ENCODE data around the gene OIP5. TPM values are rescaled to one million over a fixed set of nuclear protein-coding genes. Genes with fewer than 3 reads are reported as not detected.

Gene OIP5
- total and polyA plus RNA-seq, 7 donors, result 0.31 to 5.4 (median 1.8) TPM

DNA sequence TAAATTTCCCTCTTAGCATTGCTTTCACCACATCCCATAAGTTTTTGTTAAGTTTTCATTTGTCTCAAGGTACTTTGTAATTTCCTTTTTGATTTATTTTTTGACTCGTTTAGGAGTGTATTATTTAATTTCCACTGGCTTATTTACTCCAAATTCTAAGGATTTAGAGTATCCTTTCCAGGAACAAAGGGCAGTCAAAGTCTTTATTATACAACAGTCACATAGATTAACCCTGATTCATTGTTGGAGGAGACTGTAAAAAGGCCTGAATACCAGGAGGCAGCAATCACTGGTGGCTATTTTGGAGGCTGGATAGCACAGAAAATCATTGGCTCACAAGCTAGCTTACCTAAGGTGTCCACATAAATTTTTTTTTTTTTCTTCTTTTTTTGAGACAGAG, 39.9 kb downstream of the OIP5 start:
- Histone ChIP-seq H3K4me3 (no peak overlapping the region), H3K4me1 (peaks cover 21% of the 10 kb centered on the region), H3K27ac (no peak overlapping the region), H3K27me3 (ENCODE audit: insufficient read depth in 3 of 3, low read length in 2 of 3) (no peaks in the 10 kb centered on the region), H3K36me3 (ENCODE audit: insufficient read depth in 1 of 2, low read depth in 1 of 2) (peaks cover 4 to 95% of the 10 kb centered on the region in 2 donors), H3K9me3 (no peaks in the 10 kb centered on the region)
- ATAC-seq (peak in 1 of 4 donors; percentile 43), DNase-seq (no peak)
- TF ChIP-seq, protein P1, sequence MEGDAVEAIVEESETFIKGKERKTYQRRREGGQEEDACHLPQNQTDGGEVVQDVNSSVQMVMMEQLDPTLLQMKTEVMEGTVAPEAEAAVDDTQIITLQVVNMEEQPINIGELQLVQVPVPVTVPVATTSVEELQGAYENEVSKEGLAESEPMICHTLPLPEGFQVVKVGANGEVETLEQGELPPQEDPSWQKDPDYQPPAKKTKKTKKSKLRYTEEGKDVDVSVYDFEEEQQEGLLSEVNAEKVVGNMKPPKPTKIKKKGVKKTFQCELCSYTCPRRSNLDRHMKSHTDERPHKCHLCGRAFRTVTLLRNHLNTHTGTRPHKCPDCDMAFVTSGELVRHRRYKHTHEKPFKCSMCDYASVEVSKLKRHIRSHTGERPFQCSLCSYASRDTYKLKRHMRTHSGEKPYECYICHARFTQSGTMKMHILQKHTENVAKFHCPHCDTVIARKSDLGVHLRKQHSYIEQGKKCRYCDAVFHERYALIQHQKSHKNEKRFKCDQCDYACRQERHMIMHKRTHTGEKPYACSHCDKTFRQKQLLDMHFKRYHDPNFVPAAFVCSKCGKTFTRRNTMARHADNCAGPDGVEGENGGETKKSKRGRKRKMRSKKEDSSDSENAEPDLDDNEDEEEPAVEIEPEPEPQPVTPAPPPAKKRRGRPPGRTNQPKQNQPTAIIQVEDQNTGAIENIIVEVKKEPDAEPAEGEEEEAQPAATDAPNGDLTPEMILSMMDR (IDR thresholded peaks at IDR 0.05), result no peak
- intact Hi-C loops (cut with DNase I), result loop anchor here in 1 of 2 donors (5.0 kb wide), 1 partner anchor 40 kb away; the partner anchor contains the start of genes NUSAP1 and OIP5
- 71 to 77% (median 75%) methylated on average over 1 of the region's 1 CpG for WGBS, 3 donors

DNA sequence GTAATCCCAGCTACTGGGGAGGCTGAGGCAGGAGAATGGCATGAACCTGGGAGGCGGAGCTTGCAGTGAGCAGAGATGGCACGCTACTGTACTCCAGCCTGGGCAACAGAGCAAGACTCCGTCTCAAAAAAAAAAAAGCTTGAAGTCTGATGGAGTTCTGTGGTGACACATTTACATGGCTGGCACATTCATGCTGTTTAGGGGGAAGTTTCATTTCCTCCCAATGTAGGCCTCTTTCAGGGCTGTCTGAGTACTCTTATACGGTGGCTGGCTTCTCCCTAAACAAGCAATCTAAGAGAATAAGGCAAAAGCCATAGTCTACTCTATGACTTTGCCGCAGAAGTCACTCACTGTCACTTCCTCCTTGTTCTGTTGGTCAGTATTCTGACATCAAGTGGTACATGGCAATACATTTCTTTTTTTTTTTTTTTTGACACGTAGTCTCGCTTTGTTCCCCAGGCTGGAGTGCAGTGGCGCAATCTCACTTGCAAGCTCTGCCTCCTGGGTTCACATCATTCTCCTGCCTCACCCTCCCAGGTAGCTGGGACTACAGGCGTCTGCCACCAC, 41.2 kb downstream of the OIP5 start:
- Histone ChIP-seq H3K4me1 (peaks cover 21% of the 10 kb centered on the region), H3K9me3 (no peaks in the 10 kb centered on the region), H3K27ac (peak overlapping the region; percentile 46), H3K4me3 (no peak overlapping the region), H3K27me3 (ENCODE audit: insufficient read depth in 3 of 3, low read length in 2 of 3) (no peaks in the 10 kb centered on the region), H3K36me3 (ENCODE audit: insufficient read depth in 1 of 2, low read depth in 1 of 2) (peaks cover 4 to 95% of the 10 kb centered on the region in 2 donors)
- intact Hi-C loops (cut with DNase I), result loop anchor here in 1 of 2 donors (5.0 kb wide), 1 partner anchor 41 kb away; the partner anchor contains the start of genes NUSAP1 and OIP5
- DNase-seq (no peak), ATAC-seq (peak in 1 of 4 donors; percentile 21)
- TF ChIP-seq, protein P1 (IDR thresholded peaks at IDR 0.05), result no peak
- WGBS, 3 donors, result 87 to 92% (median 91%) methylated on average over 9 of the region's 9 CpGs

DNA sequence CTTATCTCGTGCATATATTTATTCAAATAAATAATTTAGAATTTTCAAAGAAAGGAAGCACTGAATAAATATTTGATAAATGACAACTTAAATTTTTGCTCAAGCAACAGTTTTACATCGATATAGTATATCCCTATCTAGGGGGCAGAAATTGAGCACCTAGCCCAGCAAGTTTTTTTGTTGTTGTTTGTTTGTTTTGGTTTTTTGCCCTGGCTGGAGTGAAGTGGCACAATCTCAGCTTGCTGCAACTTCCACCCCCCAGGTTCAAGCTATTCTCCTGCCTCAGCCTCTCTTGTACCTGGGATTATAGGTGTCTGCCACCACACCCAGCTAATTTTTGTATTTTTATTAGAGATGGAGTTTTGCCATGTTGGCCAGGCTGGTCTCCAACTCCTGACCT, 42.4 kb downstream of the OIP5 start:
- Histone ChIP-seq H3K27me3 (ENCODE audit: insufficient read depth in 3 of 3, low read length in 2 of 3) (no peaks in the 10 kb centered on the region), H3K9me3 (no peaks in the 10 kb centered on the region), H3K27ac (no peak overlapping the region), H3K4me1 (peaks cover 31% of the 10 kb centered on the region), H3K36me3 (ENCODE audit: insufficient read depth in 1 of 2, low read depth in 1 of 2) (peaks cover 0 to 96% of the 10 kb centered on the region in 2 donors), H3K4me3 (no peak overlapping the region)
- intact Hi-C loops (cut with DNase I), result loop anchor here (5.0 kb wide), 1 partner anchor 42 kb away; the partner anchor contains the start of genes NUSAP1 (in 2 of the 2) and OIP5 (in 2 of the 2)
- DNase-seq (no peak), ATAC-seq (no peak)
- 83 to 90% (median 88%) methylated on average over 2 of the region's 2 CpGs for WGBS, 3 donors
- TF ChIP-seq, protein P1 (IDR thresholded peaks at IDR 0.05), result no peak

DNA sequence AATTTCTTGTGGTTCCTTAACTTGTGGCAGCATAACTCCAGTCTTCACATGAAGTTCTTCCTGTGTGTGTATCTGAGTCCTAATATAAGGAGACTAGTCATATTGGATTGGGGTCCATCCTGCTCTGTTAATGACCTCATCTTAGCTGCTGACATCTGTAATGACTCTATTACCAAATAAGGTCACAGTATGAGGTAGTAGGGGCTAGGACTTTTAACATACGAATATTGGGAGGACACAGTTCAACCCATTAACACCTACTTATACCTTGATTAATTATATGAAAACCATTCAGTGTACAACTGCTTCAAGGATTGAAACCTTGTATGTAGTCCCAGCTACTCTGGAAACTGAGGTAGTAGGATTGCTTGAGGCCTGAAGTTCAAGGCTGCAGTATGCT, 43.9 kb downstream of the OIP5 start:
- Histone ChIP-seq H3K9me3 (no peaks in the 10 kb centered on the region), H3K27me3 (ENCODE audit: insufficient read depth in 3 of 3, low read length in 2 of 3) (no peaks in the 10 kb centered on the region), H3K27ac (peak overlapping the region; percentile 13), H3K4me1 (peaks cover 33% of the 10 kb centered on the region), H3K36me3 (ENCODE audit: insufficient read depth in 1 of 2, low read depth in 1 of 2) (peaks cover 0 to 82% of the 10 kb centered on the region in 2 donors), H3K4me3 (no peak overlapping the region)
- WGBS, 3 donors, result 76 to 79% (median 79%) methylated on average over 1 of the region's 1 CpG
- intact Hi-C loops (cut with DNase I), result loop anchor here in 1 of 2 donors (5.0 kb wide), 1 partner anchor 44 kb away; the partner anchor contains the start of genes NUSAP1 and OIP5
- ATAC-seq, result no peak
- TF ChIP-seq, protein P1 (IDR thresholded peaks at IDR 0.05), result no peak
- DNase-seq, result no peak

Data from psoas muscle (tissue), 8 donors.